ENCODE results near the gene TRABD2B.

Gene TRABD2B

GRCh38 chr1:47837866-47838561 is 159.2 kb downstream of the TRABD2B start:
- no peak overlapping the region for H3K4me3 ChIP-seq (replicated peaks; ENCODE audit: low read depth, low read length)
- H3K27me3 ChIP-seq (replicated peaks; ENCODE audit: control insufficient read depth, insufficient read depth, low read length): no peaks in the 10 kb centered on the region; the same call in none of the 2 replicates
- no peaks in the 10 kb centered on the region for H3K36me3 ChIP-seq (ENCODE audit: control insufficient read depth, insufficient read depth, low read length)
- no peak for DNase-seq (ENCODE audit: extremely low read depth, insufficient read length)
- TF ChIP-seq, protein P1, sequence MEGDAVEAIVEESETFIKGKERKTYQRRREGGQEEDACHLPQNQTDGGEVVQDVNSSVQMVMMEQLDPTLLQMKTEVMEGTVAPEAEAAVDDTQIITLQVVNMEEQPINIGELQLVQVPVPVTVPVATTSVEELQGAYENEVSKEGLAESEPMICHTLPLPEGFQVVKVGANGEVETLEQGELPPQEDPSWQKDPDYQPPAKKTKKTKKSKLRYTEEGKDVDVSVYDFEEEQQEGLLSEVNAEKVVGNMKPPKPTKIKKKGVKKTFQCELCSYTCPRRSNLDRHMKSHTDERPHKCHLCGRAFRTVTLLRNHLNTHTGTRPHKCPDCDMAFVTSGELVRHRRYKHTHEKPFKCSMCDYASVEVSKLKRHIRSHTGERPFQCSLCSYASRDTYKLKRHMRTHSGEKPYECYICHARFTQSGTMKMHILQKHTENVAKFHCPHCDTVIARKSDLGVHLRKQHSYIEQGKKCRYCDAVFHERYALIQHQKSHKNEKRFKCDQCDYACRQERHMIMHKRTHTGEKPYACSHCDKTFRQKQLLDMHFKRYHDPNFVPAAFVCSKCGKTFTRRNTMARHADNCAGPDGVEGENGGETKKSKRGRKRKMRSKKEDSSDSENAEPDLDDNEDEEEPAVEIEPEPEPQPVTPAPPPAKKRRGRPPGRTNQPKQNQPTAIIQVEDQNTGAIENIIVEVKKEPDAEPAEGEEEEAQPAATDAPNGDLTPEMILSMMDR (IDR thresholded peaks at IDR 0.05; ENCODE audit: insufficient read depth, low read length, poor library complexity, severe bottlenecking): no peak

- no peak for DNase-seq (ENCODE audit: extremely low read depth, insufficient read length)
- Histone ChIP-seq H3K27me3 (replicated peaks; ENCODE audit: control insufficient read depth, insufficient read depth, low read length) (no peaks in the 10 kb centered on the region; the same call in none of the 2 replicates), H3K36me3 (ENCODE audit: control insufficient read depth, insufficient read depth, low read length) (no peaks in the 10 kb centered on the region), H3K4me3 (replicated peaks; ENCODE audit: low read depth, low read length) (no peak overlapping the region)
- TF ChIP-seq, protein P1 (IDR thresholded peaks at IDR 0.05; ENCODE audit: insufficient read depth, low read length, poor library complexity, severe bottlenecking): no peak
Measured at GRCh38 chr1:47837056-47837830, 159.9 kb downstream of the TRABD2B start.

DNA sequence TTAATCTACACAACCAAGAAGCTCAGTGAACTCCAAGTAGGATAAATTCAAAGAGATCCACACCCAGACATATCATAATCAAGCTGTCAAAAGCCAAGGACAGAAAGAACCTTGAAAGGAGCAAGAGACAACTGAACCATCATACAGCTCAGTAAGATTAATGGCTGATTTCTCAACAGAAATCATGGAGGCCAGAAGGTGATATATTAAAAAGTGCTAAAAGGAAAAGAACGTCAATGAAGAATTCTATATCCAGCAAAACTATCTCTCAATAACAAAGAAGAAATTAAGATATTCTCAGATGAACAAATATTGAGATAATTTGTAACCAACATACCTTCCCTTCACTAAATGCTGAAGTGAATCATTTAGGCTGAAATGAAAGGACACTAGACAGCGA is 161.8 kb downstream of the TRABD2B start:
- H3K4me3 ChIP-seq (replicated peaks; ENCODE audit: low read depth, low read length): no peak overlapping the region
- H3K36me3 ChIP-seq (ENCODE audit: control insufficient read depth, insufficient read depth, low read length): no peaks in the 10 kb centered on the region
- no peak for DNase-seq (ENCODE audit: extremely low read depth, insufficient read length)
- TF ChIP-seq, protein P1 (IDR thresholded peaks at IDR 0.05; ENCODE audit: insufficient read depth, low read length, poor library complexity, severe bottlenecking): no peak
- H3K27me3 ChIP-seq (replicated peaks; ENCODE audit: control insufficient read depth, insufficient read depth, low read length): no peaks in the 10 kb centered on the region; the same call in none of the 2 replicates

DNA sequence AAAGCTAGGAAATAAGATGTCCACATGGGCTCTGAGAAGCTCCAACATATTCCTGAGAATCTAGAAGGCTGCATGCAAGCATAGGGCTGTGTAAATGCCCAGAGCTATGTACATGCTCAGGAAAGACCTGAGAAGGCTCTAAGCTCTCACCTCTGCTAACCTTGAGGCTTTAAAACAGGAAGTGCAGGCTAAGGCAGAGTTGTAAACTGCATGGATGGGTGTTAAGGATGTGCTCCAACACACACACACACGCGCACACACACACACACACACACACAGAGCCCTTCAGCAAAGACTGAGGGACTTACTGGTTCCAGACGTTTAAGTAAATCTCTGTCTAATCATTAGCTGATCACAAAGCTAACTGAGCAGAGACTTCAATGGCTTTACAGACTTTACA is 162.9 kb downstream of the TRABD2B start:
- H3K36me3 ChIP-seq (ENCODE audit: control insufficient read depth, insufficient read depth, low read length): no peaks in the 10 kb centered on the region
- TF ChIP-seq, protein P1 (IDR thresholded peaks at IDR 0.05; ENCODE audit: insufficient read depth, low read length, poor library complexity, severe bottlenecking): no peak
- no peak overlapping the region for H3K4me3 ChIP-seq (replicated peaks; ENCODE audit: low read depth, low read length)
- H3K27me3 ChIP-seq (replicated peaks; ENCODE audit: control insufficient read depth, insufficient read depth, low read length): no peaks in the 10 kb centered on the region; the same call in 1 of the 2 replicates
- DNase-seq (ENCODE audit: extremely low read depth, insufficient read length): no peak

GRCh38 chr1:47830641-47831333 is 166.4 kb downstream of the TRABD2B start:
- Histone ChIP-seq H3K36me3 (ENCODE audit: control insufficient read depth, insufficient read depth, low read length) (no peaks in the 10 kb centered on the region), H3K27me3 (replicated peaks; ENCODE audit: control insufficient read depth, insufficient read depth, low read length) (no peaks in the 10 kb centered on the region; the same call in 1 of the 2 replicates), H3K4me3 (replicated peaks; ENCODE audit: low read depth, low read length) (no peak overlapping the region)
- no peak for DNase-seq (ENCODE audit: extremely low read depth, insufficient read length)
- TF ChIP-seq, protein P1 (IDR thresholded peaks at IDR 0.05; ENCODE audit: insufficient read depth, low read length, poor library complexity, severe bottlenecking): no peak
